Heart left ventricle (tissue), 16 donors: ENCODE results near the gene C1orf105. TPM values are rescaled to one million over a fixed set of nuclear protein-coding genes. Genes with fewer than 3 reads are reported as not detected.

Source experiments
- ATAC-seq, 4 donors: fragments of 200-7000 bp; cut with Tn5 transposase; one replicate each; pipeline ENCODE4 v1.9.1; 2020 to 2022; ENCODE audit warnings: moderate library complexity in 4 of 4, mild to moderate bottlenecking in 3 of 4, moderate number of reproducible peaks in 1 of 4
- DNase-seq, 5 donors: peaks; one replicate each; pipeline ENCODE4 v3.0.0-alpha.2; 2020
- H3K27ac ChIP-seq, 12 donors: fragments of 200-600 bp; sonication (generic) in 4 of 12; one replicate each; pipeline versions ENCODE4 v1.5.0 to v1.8.0; 2016 to 2022; ENCODE audit warnings: mild to moderate bottlenecking in 2 of 12
- H3K27me3 ChIP-seq, 9 donors: fragments of 200-600 bp; sonication (generic) in 2 of 9; one replicate each; pipeline versions ENCODE4 v1.5.1 to v1.8.0; 2016 to 2022; ENCODE audit warnings: mild to moderate bottlenecking in 3 of 9
- H3K36me3 ChIP-seq, 9 donors: fragments of 200-600 bp; sonication (generic) in 2 of 9; one replicate each; pipeline versions ENCODE4 v1.5.0 to v1.8.0; 2018 to 2022; ENCODE audit warnings: mild to moderate bottlenecking in 2 of 9
- H3K4me1 ChIP-seq, 12 donors: fragments of 200-600 bp; sonication (generic) in 4 of 12; one replicate each; pipeline versions ENCODE4 v1.5.0 to v1.8.0; 2016 to 2022; ENCODE audit warnings: mild to moderate bottlenecking in 3 of 12
- H3K4me3 ChIP-seq, 12 donors: fragments of 200-600 bp; sonication (generic) in 4 of 12; one replicate each; pipeline versions ENCODE4 v1.5.0 to v1.8.0; 2017 to 2022; ENCODE audit warnings: mild to moderate bottlenecking in 9 of 12, moderate library complexity in 4 of 12
- H3K9me3 ChIP-seq, 12 donors: fragments of 200-600 bp; sonication (generic) in 4 of 12; one replicate each; pipeline versions ENCODE4 v1.5.0 to v1.8.0; 2016 to 2022; ENCODE audit warnings: mild to moderate bottlenecking in 1 of 12
- CTCF ChIP-seq, 12 donors: fragments of 200-600 bp; sonication (generic) in 4 of 12; IDR thresholded peaks; one replicate each; pipeline versions ENCODE4 v1.5.0 to v1.8.0; 2018 to 2022; ENCODE audit warnings: antibody characterized with exemption in 12 of 12, mild to moderate bottlenecking in 5 of 12
- POLR2A ChIP-seq, 2 donors: fragments of 450-650 bp; IDR thresholded peaks; one replicate each; pipeline ENCODE4 v1.6.1; 2017; ENCODE audit warnings: antibody characterized with exemption in 2 of 2, mild to moderate bottlenecking in 2 of 2, moderate library complexity in 2 of 2
- WGBS, 4 donors: extraction: QIAGEN DNeasy Blood & Tissue Kit in 2 of 4; methylation state at CpG; one replicate each; pipeline versions ENCODE4 v1.1.5 to v1.1.7; 2013 to 2018; 5-methylcytosine and 5-hydroxymethylcytosine counted together
- intact Hi-C, 10 donors: fragments of 100-400 bp; cut with DNase I; formaldehyde crosslinking; loops; one replicate each; pipeline versions ENCODE4 v1.11.1 to v1.14.2; 2022
- polyA plus RNA-seq, 2 donors: library from polyadenylated mRNA; stranded (reverse); fragments of 200-250 nt; gene quantifications; one replicate each; pipeline ENCODE4 v1.2.3, GENCODE V29; 2013
- total RNA-seq, 9 donors: library from RNA; depleted of rRNA in 2 of 9; stranded (reverse); fragments of >200 nt in 2 of 9; fragmentation: NEBNext Ultra II Directional in 3 of 9; extraction: Animal tissue kit (Norgen Biotek cat#: 25700) in 3 of 9; gene quantifications; one replicate each; pipeline versions ENCODE4 v1.1.0 to v1.2.4, GENCODE V29; 2016 to 2023
- donor health status: ischemic (EF 13 %, LVEDD 7.1; RV severe dilation, severe dysfunction).
- donor health status: healthy with polysubstance abuse.
- donor health status: DM: no; HTN: yes; CAD: no.
- donor health status: DM: no; HTN: no; CAD: no.
- donor health status: ischemic (EF 25% LVEDD 6.9; RV normal size, moderate dysfunction).
- donor health status: ischemic (EF 25% LVEDD 5.7; RV mildly dilated, moderate dysfunction).
- donor health status: healthy.
- donor health status: DM: yes; HTN: yes; CAD: no.
- donor health status: ischemic (EF 35%, LVEDD 5.7; RV mildly dilated, moderate dysfunction).
- donor health status: nonischemic (EF 11% LVEDD 7.7; RV severe dilation, severe dysfunction).
- donor health status: DM: yes; HTN: yes; CAD: no.
- donor health status: PGD.
- donor health status: ischemic (EF 29% LVEDD 5.4; RV normal size, mild dysfunction).
- donor health status: nonischemic (EF 23%, LVEDD 6.1; RV moderate dilation, normal function).

C1orf105 gene
- total and polyA plus RNA-seq, 11 donors, result 1.2 to 39.8 (median 6.7) TPM

- intact Hi-C loops, result no loop called here
- DNase-seq (no peak), ATAC-seq (no peak)
- Histone ChIP-seq H3K27me3 (no peaks in the 10 kb centered on the region), H3K4me3 (no peak overlapping the region), H3K36me3 (no peaks in the 10 kb centered on the region), H3K9me3 (no peaks in the 10 kb centered on the region), H3K4me1 (peaks cover 0 to 17% (median 0%) of the 10 kb centered on the region in 12 donors), H3K27ac (peak overlapping the region in 2 of 12 donors; percentile 0 to 33)
- TF ChIP-seq POLR2A (IDR thresholded peaks at IDR 0.05), result no peak
- TF ChIP-seq CTCF (IDR thresholded peaks at IDR 0.05), result no peak
- 14 to 23% (median 20%) methylated on average over 1 of the region's 1 CpG for WGBS, 4 donors
These were observed 76.2 kb downstream of the C1orf105 start for GRCh38 chr1:172496678-172497077.

GRCh38 chr1:172497230-172497629, 76.7 kb downstream of the C1orf105 start:
- peak overlapping the region in 3 of 12 donors; percentile 0 to 33 (median 2) for H3K27ac ChIP-seq
- no peaks in the 10 kb centered on the region for H3K36me3 ChIP-seq
- 13 to 24% (median 22%) methylated on average over 5 of the region's 5 CpGs for WGBS, 4 donors
- peaks cover 0 to 17% (median 0%) of the 10 kb centered on the region in 12 donors for H3K4me1 ChIP-seq
- H3K4me3 ChIP-seq, result no peak overlapping the region
- TF ChIP-seq POLR2A (IDR thresholded peaks at IDR 0.05), result no peak
- no peak for TF ChIP-seq CTCF (IDR thresholded peaks at IDR 0.05)
- H3K9me3 ChIP-seq, result no peaks in the 10 kb centered on the region
- no peaks in the 10 kb centered on the region for H3K27me3 ChIP-seq
- intact Hi-C loops, result no loop called here
- DNase-seq (peak in 1 of 5 donors; percentile 7), ATAC-seq (peak in 3 of 4 donors; percentile 34 to 82 (median 43))

GRCh38 chr1:172498857-172499256, 78.4 kb downstream of the C1orf105 start:
- no peaks in the 10 kb centered on the region for H3K27me3 ChIP-seq
- peaks cover 0 to 17% (median 0%) of the 10 kb centered on the region in 12 donors for H3K4me1 ChIP-seq
- H3K9me3 ChIP-seq, result no peaks in the 10 kb centered on the region
- H3K36me3 ChIP-seq, result no peaks in the 10 kb centered on the region
- ATAC-seq (no peak), DNase-seq (no peak)
- TF ChIP-seq POLR2A (IDR thresholded peaks at IDR 0.05) (no peak), CTCF (IDR thresholded peaks at IDR 0.05) (no peak)
- no peak overlapping the region for H3K27ac ChIP-seq
- intact Hi-C loops, result no loop called here
- no peak overlapping the region for H3K4me3 ChIP-seq
- WGBS, 4 donors, result 95 to 98% (median 96%) methylated on average over 2 of the region's 2 CpGs

GRCh38 chr1:172499636-172500141, 79.2 kb downstream of the C1orf105 start:
- ATAC-seq, result peak in 3 of 4 donors; percentile 18 to 55 (median 46)
- H3K36me3 ChIP-seq, result no peaks in the 10 kb centered on the region
- H3K9me3 ChIP-seq, result no peaks in the 10 kb centered on the region
- peak in 1 of 5 donors; percentile 31 for DNase-seq
- H3K4me3 ChIP-seq, result no peak overlapping the region
- 71 to 84% (median 76%) methylated on average over 3 of the region's 3 CpGs for WGBS, 4 donors
- TF ChIP-seq CTCF (IDR thresholded peaks at IDR 0.05) (no peak), POLR2A (IDR thresholded peaks at IDR 0.05) (no peak)
- H3K27ac ChIP-seq, result no peak overlapping the region
- peaks cover 0 to 17% (median 0%) of the 10 kb centered on the region in 12 donors for H3K4me1 ChIP-seq
- H3K27me3 ChIP-seq, result no peaks in the 10 kb centered on the region
- intact Hi-C loops, result no loop called here
